Right lobe of liver (tissue), 6 donors: ENCODE data around the gene PELI3. TPM values are rescaled to one million over a fixed set of nuclear protein-coding genes. Genes with fewer than 3 reads are reported as not detected.

Experiments
- ATAC-seq, 4 donors: fragments of 200-7000 bp; cut with Tn5 transposase; one replicate each; pipeline ENCODE4 v1.9.1; 2020; ENCODE audit warnings: mild to moderate bottlenecking in 4 of 4, moderate library complexity in 4 of 4
- DNase-seq, 3 donors: peaks; one replicate each; pipeline ENCODE4 v3.0.0-alpha.2; 2020
- H3K27ac ChIP-seq, 3 donors: fragments of 200-600 bp; one replicate each; pipeline ENCODE4 v1.8.0; 2022
- H3K27me3 ChIP-seq, 2 donors: fragments of 200-600 bp; one replicate each; pipeline ENCODE4 v1.8.0; 2022
- H3K36me3 ChIP-seq, 4 donors: fragments of 200-600 bp; sonication (generic) in 1 of 4; one replicate each; pipeline versions ENCODE4 v1.5.1 to v1.8.0; 2017 to 2022; ENCODE audit warnings: control low read depth in 1 of 4
- H3K4me1 ChIP-seq, 4 donors: fragments of 200-600 bp; sonication (generic) in 1 of 4; one replicate each; pipeline versions ENCODE4 v1.5.1 to v1.8.0; 2017 to 2022; ENCODE audit warnings: control low read depth in 1 of 4
- H3K4me3 ChIP-seq, 3 donors: fragments of 200-600 bp; one replicate each; pipeline ENCODE4 v1.8.0; 2022
- H3K9me3 ChIP-seq, 4 donors: fragments of 200-600 bp; sonication (generic) in 1 of 4; one replicate each; pipeline versions ENCODE4 v1.5.1 to v1.8.0; 2017 to 2022; ENCODE audit warnings: control low read depth in 1 of 4
- CTCF ChIP-seq, 4 donors: fragments of 200-600 bp in 3 of 4; fragments of 450-650 bp in 1 of 4; IDR thresholded peaks; one replicate each; pipeline versions ENCODE4 v1.5.1 to v1.8.0; 2016 to 2022; ENCODE audit warnings: antibody characterized with exemption in 4 of 4, mild to moderate bottlenecking in 2 of 4
- POLR2A ChIP-seq: fragments of 450-650 bp; IDR thresholded peaks from one replicate; pipeline ENCODE4 v1.6.1; 2017; ENCODE audit warnings: antibody characterized with exemption, mild to moderate bottlenecking
- WGBS: methylation state at CpG from one replicate; pipeline ENCODE4 v1.1.6; 2018; ENCODE audit warnings: low coverage, low lambda C conversion rate; ENCODE audit not compliant: insufficient coverage; ENCODE audit errors: missing lambda C conversion rate; 5-methylcytosine and 5-hydroxymethylcytosine counted together
- intact Hi-C, 2 donors: fragments of 100-400 bp; cut with DNase I; formaldehyde crosslinking; loops; one replicate each; pipeline versions ENCODE4 v1.11.2 to v1.14.1; 2022
- total RNA-seq, 6 experiments: library from RNA; depleted of rRNA in 2 of 6; stranded (reverse); fragments of >200 nt in 2 of 6; fragmentation: NEBNext Ultra II Directional in 3 of 6; extraction: Animal tissue kit (Norgen Biotek cat#: 25700) in 3 of 6; gene quantifications; one replicate each; pipeline versions ENCODE4 v1.1.0 to v1.2.4, GENCODE V29; 2016 to 2023
- donor health status: DM: no; HTN: yes; CAD: no.
- donor health status: DM: no; HTN: no; CAD: no.
- donor health status: DM: no; HTN: no; CAD: no.
- donor health status: DM: no; HTN: yes; CAD: no.
- donor health status: DM: no; HTN: yes; CAD: no.

The PELI3 gene
- total RNA-seq, 6 experiments from 2014 or later, result 2.0 to 5.3 (median 3.2) TPM

- TF ChIP-seq POLR2A (no peak), CTCF (IDR thresholded peaks at IDR 0.05) (no peak)
- intact Hi-C loops, result no loop called here
- Histone ChIP-seq H3K9me3 (no peaks in the 10 kb centered on the region), H3K27ac (no peak overlapping the region), H3K27me3 (no peaks in the 10 kb centered on the region), H3K36me3 (peaks cover 0 to 17% (median 0%) of the 10 kb centered on the region in 4 donors), H3K4me3 (no peak overlapping the region), H3K4me1 (no peaks in the 10 kb centered on the region)
- ATAC-seq (no peak), DNase-seq (no peak)
- no CpG with 5 or more reads among the region's 1 CpG for WGBS
Measured at GRCh38 chr11:66505276-66505816, 38.6 kb downstream of the PELI3 start.

GRCh38 chr11:66509131-66509561 lies 42.4 kb downstream of the PELI3 start:
- TF ChIP-seq POLR2A, result no peak
- no peak for TF ChIP-seq CTCF (IDR thresholded peaks at IDR 0.05)
- 68% methylated on average over 6 of the region's 7 CpGs for WGBS
- no peak for DNase-seq
- Histone ChIP-seq H3K4me1 (peaks cover 0 to 9% (median 0%) of the 10 kb centered on the region in 4 donors), H3K27me3 (no peaks in the 10 kb centered on the region), H3K9me3 (no peaks in the 10 kb centered on the region), H3K4me3 (no peak overlapping the region), H3K27ac (no peak overlapping the region), H3K36me3 (peaks cover 0 to 14% (median 0%) of the 10 kb centered on the region in 4 donors)
- intact Hi-C loops, result no loop called here
- no peak for ATAC-seq

GRCh38 chr11:66510271-66510989 lies 43.7 kb downstream of the PELI3 start, which contains the start of gene BBS1:
Gene BBS1 (plus strand): TSS chr11:66510635. CDS start chr11:66510660, 25 bp downstream.
- WGBS, result 2% methylated on average over 11 of the region's 31 CpGs
- TF ChIP-seq CTCF (IDR thresholded peaks at IDR 0.05), result no peak
- no peak for TF ChIP-seq POLR2A
- H3K36me3 ChIP-seq, result peaks cover 0 to under 1% (median 0%) of the 10 kb centered on the region in 4 donors

GRCh38 chr11:66510990-66511339 lies 44.3 kb downstream of the PELI3 start:
- TF ChIP-seq POLR2A (no peak), CTCF (IDR thresholded peaks at IDR 0.05) (no peak)
- no peak overlapping the region for H3K27ac ChIP-seq
- WGBS, result 7% methylated on average over 5 of the region's 5 CpGs

More at GRCh38 chr11:66510271-66510989, 43.7 kb downstream of the PELI3 start, which contains the start of gene BBS1:
- H3K4me3 ChIP-seq, result peak within 1 kb of the TSS; percentile 72 to 93 (median 74)
- intact Hi-C loops, result no loop called here
- peak; percentile 97 to 100 (median 99) for ATAC-seq
- DNase-seq, result peak; percentile 86 to 87 (median 87)
- peaks cover 0 to 9% (median 0%) of the 10 kb centered on the region in 4 donors for H3K4me1 ChIP-seq
- no peaks in the 10 kb centered on the region for H3K9me3 ChIP-seq
- H3K27me3 ChIP-seq, result no peaks in the 10 kb centered on the region
- no peak within 1 kb of the TSS for H3K27ac ChIP-seq

More at GRCh38 chr11:66510990-66511339, 44.3 kb downstream of the PELI3 start:
- Histone ChIP-seq H3K4me3 (peak overlapping the region; percentile 72 to 93 (median 74)), H3K9me3 (no peaks in the 10 kb centered on the region), H3K27me3 (no peaks in the 10 kb centered on the region), H3K36me3 (no peaks in the 10 kb centered on the region), H3K4me1 (peaks cover 0 to 9% (median 0%) of the 10 kb centered on the region in 4 donors)
- no peak for DNase-seq
- intact Hi-C loops, result no loop called here
- ATAC-seq, result peak in 1 of 4 donors; percentile 38
